SHP77 treated with DMSO at 0.1 percent for 48 hours (cell line): ENCODE data around the gene C5orf34.
"Not testable (repeated sequence)": the region's sequence is repeated elsewhere in the genome, so short reads cannot be mapped to it uniquely, and the experiment has no call there.

Experiments used
- DNase-seq: peaks from one replicate; lab custom pipeline; 2025; lab: John Stamatoyannopoulos, UW

Gene C5orf34, protein sequence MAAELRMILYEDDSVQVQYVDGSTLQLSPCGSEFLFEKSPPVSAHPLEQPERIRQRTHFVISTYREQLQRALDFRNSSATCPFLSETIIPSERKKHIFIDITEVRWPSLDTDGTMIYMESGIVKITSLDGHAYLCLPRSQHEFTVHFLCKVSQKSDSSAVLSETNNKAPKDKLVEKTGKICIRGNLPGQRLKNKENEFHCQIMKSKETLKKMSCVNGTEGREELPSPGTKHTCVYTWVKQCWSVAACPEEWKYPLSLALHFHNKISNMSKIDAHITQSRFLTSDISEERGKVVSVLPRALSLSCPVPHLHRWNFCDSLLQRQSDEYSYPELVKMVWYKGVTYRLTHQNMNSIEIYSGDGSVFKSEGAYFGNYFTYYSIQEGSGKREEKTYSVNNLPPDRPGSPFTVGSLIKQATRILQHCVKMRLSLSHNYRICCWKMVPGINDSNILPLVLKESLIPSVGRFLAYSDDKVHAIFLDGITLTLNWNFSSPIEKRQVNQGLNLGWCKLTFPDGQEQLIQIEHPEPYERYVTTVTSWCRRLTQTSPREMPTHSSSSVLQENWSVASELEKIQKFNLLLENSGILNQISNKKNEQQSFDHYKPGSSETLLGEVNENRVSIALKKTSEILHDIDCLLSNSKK

DNA sequence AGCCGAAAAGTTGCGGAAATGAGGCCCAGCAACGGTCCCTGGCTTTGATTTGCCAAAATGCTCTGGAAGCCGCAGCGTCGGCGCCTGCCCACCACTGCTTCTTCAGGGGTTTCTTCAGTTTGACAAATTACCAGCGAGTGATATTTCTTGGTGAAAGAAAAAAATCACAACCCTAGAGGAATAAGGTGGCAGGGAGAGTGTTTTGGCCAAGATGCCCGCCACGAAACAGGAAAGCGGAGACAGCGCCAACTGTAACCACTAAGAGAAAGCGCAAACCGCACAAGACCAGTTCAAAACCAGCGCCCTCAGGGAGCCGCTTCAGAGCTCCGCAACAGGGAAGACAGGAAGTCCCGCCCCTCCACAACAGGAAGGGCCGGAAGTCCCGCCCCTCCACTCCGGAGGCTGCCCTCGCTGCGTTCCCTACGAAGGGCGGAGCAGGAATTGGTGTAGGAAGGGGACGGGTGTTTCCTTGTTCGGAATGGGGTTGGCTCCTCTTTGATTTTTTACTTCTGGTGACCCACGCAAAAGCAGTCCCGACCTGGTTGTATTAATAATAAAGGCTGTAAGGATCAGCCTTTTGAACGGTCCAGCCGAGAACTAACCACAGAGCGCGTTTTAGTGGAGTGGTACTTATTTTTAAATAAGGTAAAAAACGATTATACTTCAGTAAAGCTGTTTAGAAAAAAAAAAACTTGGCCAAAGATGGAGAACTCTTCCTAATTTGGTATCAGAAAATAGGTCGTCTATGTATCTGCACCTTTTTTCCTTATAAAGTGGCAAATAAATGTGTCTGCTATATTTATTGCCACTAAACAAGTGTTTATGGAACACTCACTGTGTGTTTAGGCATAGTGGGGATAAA is at the start of gene C5orf34:
C5orf34 (minus strand) TSS at position 333 of the 862 bp plus-strand sequence. CDS start 5,809 bp downstream, outside the sequence.
- DNase-seq, result peak; percentile 97

DNA sequence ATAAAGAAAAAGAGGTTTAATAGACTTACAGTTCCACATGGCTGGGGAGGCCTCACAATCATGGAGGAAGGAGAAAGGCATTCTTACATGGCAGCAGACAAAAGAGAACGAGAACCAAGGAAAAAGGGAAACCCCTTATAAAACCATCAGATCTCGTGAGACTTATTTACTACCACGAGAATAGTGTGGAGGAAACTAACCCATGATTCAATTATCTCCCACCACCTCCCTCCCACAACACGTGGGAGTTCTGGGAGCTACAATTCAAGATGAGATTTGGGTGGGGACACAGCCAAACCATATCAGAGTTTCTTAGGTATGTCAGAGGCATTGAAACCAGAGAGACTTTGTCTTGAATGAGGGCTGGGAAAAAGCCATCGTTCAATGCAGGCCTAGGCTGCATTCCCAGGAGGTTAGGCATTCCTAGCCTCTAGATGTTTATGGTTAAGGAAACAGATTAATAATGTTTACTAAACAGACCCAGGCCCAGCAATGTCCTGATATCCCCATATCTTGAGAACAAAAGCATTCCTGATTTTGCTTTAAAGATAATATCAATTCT is 49.4 kb upstream of the C5orf34 start:
- no peak for DNase-seq

DNA sequence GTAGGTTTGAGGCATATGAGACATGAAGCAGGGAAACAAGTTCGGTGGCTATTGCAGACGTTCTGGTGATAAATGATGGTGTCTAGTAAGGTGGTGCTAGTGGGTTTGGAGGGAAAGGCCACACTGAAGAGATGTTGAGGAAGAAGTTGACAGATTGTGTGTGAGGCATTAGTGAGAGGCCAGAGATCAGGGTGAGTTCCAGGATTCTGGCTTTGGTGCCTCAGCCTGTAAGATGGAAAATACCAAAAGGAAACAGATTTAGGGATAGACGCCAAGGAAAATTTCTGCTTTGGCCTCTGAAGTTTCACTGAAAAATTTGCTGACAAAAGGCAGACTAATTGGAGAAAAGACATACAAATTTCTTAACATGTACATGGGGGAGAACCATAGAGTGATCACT is 48.4 kb upstream of the C5orf34 start:
- no peak for DNase-seq

DNA sequence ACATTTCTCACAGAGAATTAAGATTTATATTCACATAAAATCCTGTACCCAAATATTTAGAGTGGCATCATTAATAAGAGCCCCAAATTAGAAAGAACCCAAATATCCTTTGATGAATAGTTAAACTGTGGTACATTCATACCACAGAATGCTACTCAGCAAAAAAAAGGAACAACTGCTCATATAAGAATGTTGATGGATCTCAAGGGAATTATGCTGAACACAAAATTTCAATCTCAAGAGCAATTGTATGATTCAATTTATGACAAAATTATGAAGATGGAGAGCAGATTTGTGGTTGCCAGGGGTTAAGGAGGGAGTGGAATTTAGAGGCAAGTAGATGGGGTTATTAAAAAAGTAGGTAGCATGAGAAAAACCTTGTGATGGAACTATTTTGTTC is 46.4 kb upstream of the C5orf34 start:
- no peak for DNase-seq

DNA sequence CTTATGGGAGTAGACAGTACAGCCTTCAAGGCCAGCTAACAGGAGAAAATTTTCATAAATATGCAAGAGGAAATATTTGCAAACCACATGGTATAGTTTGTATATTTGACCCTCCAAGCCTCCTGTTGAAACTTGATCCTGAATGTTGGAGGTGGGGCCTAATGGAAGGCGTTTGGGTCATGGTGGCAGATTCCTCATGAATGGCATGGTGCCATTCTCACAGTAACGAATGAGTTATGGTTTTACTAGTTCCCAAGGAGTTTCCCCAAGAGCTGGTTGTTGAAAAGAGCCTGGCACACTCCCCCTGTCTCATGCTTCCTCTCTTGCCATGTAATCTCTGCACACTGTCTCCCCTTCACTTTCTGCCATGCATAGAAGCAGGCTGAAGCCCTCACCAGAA is 45.2 kb upstream of the C5orf34 start:
- DNase-seq, result no peak

DNA sequence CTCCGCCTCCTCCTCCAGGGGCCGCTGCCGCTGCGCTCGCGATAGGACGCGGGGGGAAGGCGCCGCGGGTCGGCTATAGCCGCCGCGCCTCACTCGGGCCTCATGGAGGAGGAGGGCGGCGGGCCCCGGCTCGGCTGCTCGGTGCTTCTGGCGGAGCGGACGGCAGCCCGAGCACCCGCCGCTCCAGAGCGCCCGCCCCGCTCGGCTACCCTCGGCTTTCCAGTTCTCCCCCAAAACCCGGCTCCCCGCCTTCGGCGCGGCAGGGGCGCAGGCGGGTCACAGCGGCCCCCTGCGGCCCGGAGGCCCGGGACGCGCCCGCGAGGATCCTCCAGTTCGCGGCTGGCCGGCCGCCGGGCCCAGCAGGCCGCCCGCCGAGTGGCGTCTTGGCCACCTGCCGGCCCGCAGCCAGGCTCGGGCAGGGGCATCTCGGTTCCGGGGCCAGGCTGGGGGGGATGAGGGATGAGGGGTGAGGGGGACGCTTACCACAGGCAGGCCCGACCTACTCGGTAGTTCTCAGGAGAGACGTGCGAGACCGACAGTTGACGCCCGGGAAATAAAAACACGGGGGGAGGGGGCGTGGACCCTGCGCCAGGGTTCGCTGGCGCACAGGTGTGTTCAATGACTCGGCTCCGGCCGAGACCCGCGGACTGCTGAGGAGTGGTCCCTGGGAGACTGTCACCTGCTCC is 42.1 kb upstream of the C5orf34 start, which contains the start of gene PAIP1:
PAIP1 (minus strand) TSS at position 221 of the 686 bp plus-strand sequence. CDS start 231 bp downstream, outside the sequence.
- peak; percentile 86 for DNase-seq

DNA sequence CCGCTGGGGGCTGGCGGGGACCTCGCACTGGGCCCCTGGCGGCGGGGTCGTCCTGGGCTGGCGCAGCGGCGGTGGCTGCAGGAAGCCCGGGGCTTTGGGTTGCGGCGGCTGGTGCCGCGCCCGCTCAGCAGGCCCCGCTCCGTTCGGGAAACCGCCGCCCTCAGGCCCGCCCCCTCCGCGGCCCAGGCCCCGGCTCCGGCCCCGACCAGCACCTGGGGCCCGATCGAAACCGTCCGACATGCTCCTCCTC is 41.6 kb upstream of the C5orf34 start:
- not testable (repeated sequence) for DNase-seq

DNA sequence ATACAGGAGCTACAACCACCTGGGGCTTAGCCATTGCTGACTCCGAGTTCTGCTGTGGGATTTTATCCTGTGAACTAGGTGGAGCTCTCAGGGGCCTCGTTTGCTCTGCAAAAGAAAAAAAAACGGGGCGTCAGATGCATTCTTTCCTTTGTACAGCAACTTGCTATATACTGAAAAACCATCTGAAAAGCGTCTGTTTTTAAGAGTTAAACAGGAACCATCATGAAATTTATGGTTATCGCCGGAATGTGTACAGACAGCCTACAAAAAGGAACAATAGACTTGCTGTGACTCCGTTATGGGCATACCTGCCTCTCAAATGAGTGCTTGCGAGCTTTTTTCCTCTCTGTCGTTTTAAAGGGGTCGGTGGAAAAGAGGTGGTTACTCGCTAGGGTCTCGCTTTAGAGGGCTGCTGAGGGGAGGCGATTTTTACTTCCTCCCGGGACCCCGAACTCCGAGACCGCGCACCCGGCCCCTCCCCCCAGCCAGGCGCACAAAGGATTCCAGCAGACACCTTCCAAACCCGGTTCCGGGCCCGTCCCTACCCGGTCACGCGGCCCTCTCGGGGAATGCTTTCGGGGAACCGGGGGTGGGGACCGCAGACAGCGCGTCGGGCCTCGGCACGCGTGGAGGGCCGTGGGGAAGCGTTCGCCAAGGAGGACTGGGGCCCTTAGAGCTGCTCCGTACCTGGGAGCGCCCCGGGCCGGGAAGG is 41.1 kb upstream of the C5orf34 start:
- DNase-seq, result peak; percentile 35

DNA sequence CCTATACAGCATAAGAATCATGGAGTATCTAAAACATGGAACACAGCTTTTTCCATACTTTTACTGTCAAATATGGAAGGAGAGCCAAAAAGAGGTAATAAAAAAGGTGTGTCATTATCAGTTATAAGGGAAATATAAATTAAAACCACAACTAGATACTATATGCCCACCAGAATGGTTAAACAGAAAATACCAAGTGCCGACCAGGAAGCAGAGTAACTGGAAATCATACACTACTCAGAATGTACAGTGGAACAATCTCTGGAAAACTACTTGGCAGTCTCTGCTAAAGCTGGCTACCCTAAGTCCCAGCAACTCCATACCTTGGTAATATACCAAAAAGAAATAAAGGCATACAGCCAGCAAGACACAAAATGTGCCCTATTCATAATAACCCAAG is 39.5 kb upstream of the C5orf34 start:
- DNase-seq, result no peak

DNA sequence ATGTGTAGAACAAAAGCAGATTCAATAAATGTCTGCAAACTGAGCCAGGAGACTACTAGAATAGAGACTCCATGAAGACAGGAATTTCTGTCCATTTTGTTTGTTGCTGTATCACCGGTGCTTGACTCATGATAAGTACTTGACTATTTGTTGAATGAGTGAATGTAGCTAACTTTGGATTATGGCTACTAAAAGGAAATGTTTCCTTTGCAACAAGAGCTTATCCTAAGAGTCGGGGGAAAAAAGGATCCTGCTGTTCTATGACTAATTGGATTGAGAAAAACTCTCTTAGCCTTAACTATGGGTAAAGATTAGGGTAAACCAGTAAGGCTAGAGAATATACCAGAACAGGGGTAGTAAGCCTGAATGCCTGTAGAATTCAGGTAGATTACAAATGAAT is 38.4 kb upstream of the C5orf34 start:
- no peak for DNase-seq

DNA sequence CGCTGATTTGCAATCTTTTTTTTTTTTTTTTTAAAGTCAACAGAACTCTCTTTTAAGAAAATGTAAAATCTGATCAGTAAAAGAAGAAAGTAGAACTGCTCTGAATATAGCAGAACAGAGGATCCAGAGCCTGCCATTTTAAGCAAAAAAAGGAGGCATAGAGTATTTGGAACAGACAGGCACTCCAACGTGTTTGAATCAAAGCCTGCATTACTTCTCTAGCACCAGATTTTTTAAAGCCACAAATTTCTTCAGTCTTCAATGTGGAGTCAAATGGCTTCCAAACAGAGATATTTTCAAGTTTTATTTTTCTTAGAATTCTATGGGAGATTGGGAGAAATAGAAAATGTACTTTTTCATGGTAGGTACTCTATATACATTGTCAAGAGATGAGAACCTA is 36.8 kb upstream of the C5orf34 start:
- no peak for DNase-seq

DNA sequence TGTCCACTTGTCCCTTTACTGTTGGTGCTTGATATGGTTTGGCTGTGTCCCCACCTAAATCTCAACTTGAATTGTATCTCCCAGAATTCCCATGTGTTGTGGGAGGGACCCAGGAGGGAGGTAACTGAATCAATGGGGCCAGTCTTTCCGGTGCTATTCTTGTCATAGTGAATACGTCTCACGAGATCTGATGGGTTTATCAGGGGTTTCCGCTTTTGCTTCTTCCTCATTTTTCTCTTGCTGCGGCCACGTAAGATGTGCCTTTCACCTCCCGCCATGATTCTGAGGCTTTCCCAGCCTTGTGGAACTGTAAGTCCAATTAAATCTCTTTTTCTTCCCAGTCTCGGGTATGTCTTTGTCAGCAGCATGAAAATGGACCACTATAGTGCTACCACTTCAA is 34.3 kb upstream of the C5orf34 start:
- DNase-seq, result not testable (repeated sequence)

DNA sequence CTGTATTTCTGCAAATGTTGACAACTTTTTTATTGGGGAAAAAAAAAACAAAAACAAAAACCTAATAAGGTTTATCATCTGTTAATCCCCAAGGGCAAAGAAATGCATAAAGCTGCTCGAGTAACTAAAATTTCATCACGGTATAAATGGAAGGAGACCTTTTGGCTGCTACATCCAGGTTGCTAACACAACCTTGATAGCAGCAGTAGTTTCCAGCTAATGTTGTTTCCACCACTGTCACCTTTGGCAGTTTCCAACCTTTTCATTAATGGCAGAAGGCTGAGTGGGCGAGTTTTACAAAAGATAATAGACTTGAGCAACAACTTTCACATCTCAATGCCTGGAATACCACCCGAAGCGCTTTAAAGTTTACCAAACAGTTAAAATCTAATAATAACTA is 33.4 kb upstream of the C5orf34 start:
- DNase-seq, result no peak

DNA sequence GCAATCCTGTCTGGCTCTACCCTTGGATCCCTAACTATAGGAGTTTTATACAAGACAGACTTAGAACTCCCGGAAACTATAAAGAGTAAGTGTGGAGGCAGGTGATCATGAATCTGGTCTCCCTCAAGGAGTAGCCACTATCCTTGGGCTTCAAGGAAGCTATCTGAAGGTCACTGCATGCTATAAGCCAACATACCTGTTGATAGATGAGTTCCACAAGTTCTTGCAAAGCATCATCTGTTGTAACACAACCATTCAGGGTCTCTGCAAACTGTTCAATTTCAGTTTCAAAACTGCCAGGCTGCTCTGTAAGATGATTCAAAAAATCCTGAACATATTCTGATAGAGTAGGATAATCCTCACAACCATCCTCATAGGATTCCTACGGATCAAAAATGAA is 32.6 kb upstream of the C5orf34 start:
- no peak for DNase-seq

DNA sequence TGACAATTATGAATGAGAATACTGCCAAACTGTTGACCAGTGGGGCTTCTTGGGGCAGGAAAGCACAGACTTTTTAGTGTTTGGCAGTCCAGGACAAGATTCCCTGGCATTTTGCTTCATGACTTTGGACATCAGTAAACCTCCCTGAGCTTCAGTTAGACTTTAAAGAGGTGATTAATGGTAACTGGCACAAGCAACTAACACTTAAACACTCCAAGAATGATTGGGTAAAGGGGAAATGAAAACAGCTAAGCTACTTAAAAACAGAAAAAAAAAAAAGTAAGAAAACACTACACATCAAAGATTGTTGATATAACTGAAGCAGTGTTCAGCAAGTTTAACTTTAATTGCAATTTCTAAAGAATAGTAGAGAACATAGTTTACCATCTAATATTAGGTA is 28.5 kb upstream of the C5orf34 start:
- DNase-seq, result no peak

DNA sequence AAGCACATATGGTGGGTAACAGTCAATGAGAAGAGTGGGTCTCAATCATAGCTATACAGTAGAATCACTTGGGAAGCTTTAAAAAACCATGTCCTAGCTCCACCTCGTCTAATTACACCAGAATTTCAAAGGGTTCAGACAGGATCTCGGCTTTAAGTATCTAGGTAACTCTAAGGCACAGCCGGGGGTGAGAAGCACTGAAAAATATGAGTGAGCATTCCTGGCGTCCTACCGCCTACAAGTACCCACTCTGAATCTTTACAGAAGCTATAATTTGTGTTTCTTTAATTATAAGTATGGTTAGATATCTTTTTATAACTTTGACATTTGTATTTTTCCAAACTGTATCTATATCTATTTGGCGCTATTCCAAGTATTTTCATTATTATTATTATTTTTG is 25.8 kb upstream of the C5orf34 start:
- no peak for DNase-seq

DNA sequence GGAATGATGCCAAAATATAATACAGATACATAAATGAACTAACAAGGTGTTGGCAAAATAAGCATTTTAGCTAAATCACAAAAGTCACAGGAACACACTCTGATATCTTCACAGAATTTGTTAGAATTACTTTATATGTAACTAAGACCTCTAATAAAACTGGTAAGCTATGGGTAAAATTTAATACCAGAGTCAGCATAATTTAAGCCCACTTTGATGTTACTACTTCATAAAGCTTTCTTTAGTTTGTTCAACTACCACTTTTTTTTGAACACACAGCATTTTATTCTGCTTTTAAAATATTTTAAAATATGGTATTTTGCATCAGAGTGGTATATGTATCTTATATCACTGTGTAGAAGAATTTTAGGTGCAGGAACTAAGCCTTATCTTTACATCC is 22.0 kb upstream of the C5orf34 start:
- no peak for DNase-seq

DNA sequence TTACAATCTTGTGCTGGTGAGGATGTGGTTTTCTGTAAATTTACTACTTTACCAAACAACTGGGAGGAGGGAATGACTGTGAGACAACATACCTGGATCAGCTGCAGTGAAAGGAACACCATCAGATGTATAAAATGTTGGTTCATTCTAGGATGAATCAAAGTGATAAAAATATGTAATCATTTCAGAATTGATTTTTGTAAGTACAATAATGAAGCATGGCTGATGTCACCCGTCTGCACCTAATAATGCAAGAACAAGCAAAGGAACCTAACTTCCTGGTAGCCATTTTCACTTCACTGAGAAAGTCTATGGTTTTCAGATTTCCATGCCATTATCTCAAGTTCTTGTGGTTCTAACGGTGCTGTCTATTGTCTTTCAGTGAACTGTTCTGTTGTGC is 18.7 kb upstream of the C5orf34 start:
- no peak for DNase-seq

DNA sequence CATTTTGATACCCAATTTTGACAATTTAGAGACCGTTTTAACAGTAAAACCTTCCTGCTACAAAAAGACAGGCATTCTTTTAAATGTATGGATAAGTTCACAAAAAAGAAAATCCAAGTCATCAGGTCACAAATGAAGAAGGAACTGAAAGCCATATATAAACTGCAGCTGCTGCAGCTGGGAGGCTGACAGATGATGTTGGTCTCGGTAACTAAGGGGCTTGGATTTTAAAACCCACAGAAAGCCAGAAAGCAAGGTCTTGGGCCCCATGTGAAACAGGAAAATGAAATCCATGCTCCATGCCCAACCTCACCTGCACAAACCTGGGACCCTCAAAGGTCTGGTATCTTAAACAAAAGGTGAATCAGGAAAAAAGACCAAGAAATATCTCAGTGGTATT is 15.7 kb upstream of the C5orf34 start:
- no peak for DNase-seq

DNA sequence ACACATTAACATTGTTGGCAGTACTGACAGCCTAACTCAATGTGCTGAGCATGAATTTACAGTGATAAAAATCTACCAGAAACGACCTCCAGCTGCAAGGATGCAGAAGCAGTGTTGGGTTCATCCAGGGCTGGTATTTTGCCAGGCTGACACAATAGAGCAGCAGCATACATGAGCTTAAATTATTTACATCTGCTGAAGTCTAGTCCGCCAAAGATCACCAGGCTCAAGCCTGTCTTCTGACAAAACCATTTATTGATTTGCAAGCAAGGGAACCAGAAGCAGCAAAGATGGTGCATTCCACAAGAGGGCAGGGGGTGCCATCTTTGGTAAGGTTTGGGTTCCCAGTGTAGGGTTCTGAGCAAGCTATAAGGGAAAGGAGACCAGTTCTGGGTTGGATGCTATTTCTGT is 8.7 kb upstream of the C5orf34 start:
- DNase-seq, result no peak

DNA sequence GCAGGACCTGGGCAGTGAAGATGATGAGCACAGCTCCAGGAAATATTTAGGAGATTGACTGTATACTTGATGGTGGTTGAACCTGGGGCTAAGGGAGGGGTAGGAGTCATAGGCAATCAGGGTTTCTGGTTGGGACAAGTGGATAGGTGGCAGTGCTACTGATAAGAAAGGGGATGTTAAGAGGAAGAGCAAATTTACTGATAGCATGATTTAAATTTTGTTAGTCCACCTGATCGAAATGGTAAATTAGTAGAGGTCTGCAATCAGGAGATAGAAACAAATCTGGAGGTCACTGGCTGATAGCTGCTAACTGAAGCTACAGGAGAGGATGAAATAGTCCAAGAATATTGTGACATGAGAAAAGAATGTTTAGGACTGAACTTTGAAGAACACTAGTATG is 5.7 kb upstream of the C5orf34 start:
- DNase-seq, result no peak
